ENCODE results near the gene SPINK4. TPM values are rescaled to one million over a fixed set of nuclear protein-coding genes. Genes with fewer than 3 reads are reported as not detected.

The SPINK4 gene
- total and polyA plus RNA-seq, 4 donors, result 0.70 TPM; not detected in 3

DNA sequence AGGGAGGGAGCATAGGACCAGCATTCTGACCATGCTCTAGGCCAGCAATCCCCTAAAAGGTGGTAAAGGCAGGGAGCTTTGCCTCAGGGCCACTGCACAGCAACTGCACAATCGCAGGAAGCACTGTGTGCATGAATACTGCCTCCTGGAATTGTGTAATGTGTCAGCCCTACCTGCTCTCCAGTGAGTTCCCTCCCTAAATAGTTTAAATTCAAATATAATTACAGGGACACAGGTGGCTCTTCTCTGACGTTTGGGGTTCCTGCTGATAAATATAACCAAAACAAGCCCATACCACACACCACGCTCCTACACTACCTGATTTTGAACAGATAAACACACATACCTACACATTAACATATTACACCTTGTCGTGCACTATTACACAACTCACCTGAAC lies 15.5 kb downstream of the SPINK4 start (continued):
- TF ChIP-seq NR2F2 (IDR thresholded peaks at IDR 0.05), result no peak
- TF ChIP-seq, protein P1, sequence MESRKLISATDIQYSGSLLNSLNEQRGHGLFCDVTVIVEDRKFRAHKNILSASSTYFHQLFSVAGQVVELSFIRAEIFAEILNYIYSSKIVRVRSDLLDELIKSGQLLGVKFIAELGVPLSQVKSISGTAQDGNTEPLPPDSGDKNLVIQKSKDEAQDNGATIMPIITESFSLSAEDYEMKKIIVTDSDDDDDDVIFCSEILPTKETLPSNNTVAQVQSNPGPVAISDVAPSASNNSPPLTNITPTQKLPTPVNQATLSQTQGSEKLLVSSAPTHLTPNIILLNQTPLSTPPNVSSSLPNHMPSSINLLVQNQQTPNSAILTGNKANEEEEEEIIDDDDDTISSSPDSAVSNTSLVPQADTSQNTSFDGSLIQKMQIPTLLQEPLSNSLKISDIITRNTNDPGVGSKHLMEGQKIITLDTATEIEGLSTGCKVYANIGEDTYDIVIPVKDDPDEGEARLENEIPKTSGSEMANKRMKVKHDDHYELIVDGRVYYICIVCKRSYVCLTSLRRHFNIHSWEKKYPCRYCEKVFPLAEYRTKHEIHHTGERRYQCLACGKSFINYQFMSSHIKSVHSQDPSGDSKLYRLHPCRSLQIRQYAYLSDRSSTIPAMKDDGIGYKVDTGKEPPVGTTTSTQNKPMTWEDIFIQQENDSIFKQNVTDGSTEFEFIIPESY (IDR thresholded peaks at IDR 0.05), result no peak

DNA sequence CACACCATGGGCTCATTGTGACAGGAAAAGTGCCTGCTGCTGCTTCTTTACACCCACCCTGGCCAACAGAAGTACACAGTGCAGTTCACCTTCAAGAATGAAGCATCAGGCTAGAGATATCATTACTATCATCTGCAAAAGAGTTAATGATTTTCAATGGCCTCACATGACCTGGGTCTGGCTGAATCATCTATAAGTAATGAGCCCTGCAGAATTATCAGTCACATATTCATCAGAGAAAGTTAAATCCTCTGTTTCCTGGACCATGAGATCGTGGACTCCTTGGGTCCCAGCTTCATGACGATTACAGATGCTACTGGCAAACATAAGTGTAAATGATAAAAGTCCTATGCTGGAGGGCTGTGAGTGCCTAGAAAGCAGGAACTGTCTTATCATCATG lies 16.3 kb downstream of the SPINK4 start:
- Histone ChIP-seq H3K27me3 (ENCODE audit: control insufficient read depth in 4 of 4, insufficient read depth in 4 of 4, low read length in 3 of 4) (no peaks in the 10 kb centered on the region), H3K4me3 (ENCODE audit: low read depth in 1 of 3, low read length in 3 of 3) (no peak overlapping the region), H3K36me3 (ENCODE audit: control insufficient read depth in 4 of 4, insufficient read depth in 3 of 4, low read depth in 1 of 4, low read length in 3 of 4) (peaks cover 9 to 78% (median 61%) of the 10 kb centered on the region in 4 donors), H3K4me1 (ENCODE audit: control insufficient read depth in 4 of 4, insufficient read depth in 4 of 4, low read length in 3 of 4) (no peaks in the 10 kb centered on the region), H3K9ac (ENCODE audit: low read depth in 1 of 2, low read length in 2 of 2) (no peak overlapping the region), H3K9me3 (ENCODE audit: control insufficient read depth in 4 of 4, low read length in 3 of 4) (no peaks in the 10 kb centered on the region), H3K27ac (ENCODE audit: low read depth in 1 of 2, low read length in 2 of 2) (no peak overlapping the region)
- TF ChIP-seq YY1 (IDR thresholded peaks at IDR 0.05) (no peak), RAD21 (IDR thresholded peaks at IDR 0.05) (no peak), NR2F2 (IDR thresholded peaks at IDR 0.05) (no peak)
- TF ChIP-seq, protein P1 (IDR thresholded peaks at IDR 0.05), result no peak
- WGBS, result 93% methylated on average over 2 of the region's 2 CpGs
- DNase-seq (ENCODE audit: low spot score), result no peak

DNA sequence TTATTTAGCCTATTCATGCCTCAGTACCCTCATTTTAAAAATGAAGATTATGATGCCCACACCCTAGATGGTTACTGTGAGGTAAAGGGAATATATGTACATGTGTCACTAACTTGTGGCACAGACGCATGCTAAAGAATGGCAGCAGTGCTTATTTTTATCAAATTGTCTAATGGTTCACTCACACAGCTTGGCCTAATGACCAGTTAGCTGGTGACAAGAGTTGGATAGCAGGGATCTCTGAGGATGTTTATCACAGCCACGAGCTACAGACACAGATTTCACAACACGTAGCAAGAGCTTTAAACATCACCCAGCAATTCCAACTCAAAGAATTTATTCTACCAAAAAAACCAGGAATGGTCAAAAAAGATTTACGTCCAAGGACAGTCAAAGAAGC lies 17.3 kb downstream of the SPINK4 start:
- Histone ChIP-seq H3K9ac (ENCODE audit: low read depth in 1 of 2, low read length in 2 of 2) (no peak overlapping the region), H3K9me3 (ENCODE audit: control insufficient read depth in 4 of 4, low read length in 3 of 4) (no peaks in the 10 kb centered on the region), H3K27ac (ENCODE audit: low read depth in 1 of 2, low read length in 2 of 2) (no peak overlapping the region), H3K4me1 (ENCODE audit: control insufficient read depth in 4 of 4, insufficient read depth in 4 of 4, low read length in 3 of 4) (no peaks in the 10 kb centered on the region), H3K4me3 (ENCODE audit: low read depth in 1 of 3, low read length in 3 of 3) (no peak overlapping the region), H3K27me3 (ENCODE audit: control insufficient read depth in 4 of 4, insufficient read depth in 4 of 4, low read length in 3 of 4) (no peaks in the 10 kb centered on the region), H3K36me3 (ENCODE audit: control insufficient read depth in 4 of 4, insufficient read depth in 3 of 4, low read depth in 1 of 4, low read length in 3 of 4) (peaks cover 11 to 82% (median 67%) of the 10 kb centered on the region in 4 donors)
- WGBS, result 93% methylated on average over 4 of the region's 4 CpGs
- DNase-seq (ENCODE audit: low spot score), result no peak
- TF ChIP-seq RXRA (IDR thresholded peaks at IDR 0.05) (no peak), EGR1 (IDR thresholded peaks at IDR 0.05; ENCODE audit: low read depth in 2 of 2) (no peak), GABPA (IDR thresholded peaks at IDR 0.05 in 1 of 2, conservative IDR thresholded peaks at IDR 0.05 in 1 of 2) (no peak), NR2F2 (IDR thresholded peaks at IDR 0.05) (no peak), FOXA2 (IDR thresholded peaks at IDR 0.05) (no peak), HNF4A (conservative IDR thresholded peaks at IDR 0.05) (no peak), FOXA1 (IDR thresholded peaks at IDR 0.05) (no peak)
- TF ChIP-seq, protein P2, sequence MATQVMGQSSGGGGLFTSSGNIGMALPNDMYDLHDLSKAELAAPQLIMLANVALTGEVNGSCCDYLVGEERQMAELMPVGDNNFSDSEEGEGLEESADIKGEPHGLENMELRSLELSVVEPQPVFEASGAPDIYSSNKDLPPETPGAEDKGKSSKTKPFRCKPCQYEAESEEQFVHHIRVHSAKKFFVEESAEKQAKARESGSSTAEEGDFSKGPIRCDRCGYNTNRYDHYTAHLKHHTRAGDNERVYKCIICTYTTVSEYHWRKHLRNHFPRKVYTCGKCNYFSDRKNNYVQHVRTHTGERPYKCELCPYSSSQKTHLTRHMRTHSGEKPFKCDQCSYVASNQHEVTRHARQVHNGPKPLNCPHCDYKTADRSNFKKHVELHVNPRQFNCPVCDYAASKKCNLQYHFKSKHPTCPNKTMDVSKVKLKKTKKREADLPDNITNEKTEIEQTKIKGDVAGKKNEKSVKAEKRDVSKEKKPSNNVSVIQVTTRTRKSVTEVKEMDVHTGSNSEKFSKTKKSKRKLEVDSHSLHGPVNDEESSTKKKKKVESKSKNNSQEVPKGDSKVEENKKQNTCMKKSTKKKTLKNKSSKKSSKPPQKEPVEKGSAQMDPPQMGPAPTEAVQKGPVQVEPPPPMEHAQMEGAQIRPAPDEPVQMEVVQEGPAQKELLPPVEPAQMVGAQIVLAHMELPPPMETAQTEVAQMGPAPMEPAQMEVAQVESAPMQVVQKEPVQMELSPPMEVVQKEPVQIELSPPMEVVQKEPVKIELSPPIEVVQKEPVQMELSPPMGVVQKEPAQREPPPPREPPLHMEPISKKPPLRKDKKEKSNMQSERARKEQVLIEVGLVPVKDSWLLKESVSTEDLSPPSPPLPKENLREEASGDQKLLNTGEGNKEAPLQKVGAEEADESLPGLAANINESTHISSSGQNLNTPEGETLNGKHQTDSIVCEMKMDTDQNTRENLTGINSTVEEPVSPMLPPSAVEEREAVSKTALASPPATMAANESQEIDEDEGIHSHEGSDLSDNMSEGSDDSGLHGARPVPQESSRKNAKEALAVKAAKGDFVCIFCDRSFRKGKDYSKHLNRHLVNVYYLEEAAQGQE (IDR thresholded peaks at IDR 0.05), result no peak
- TF ChIP-seq, protein P3, sequence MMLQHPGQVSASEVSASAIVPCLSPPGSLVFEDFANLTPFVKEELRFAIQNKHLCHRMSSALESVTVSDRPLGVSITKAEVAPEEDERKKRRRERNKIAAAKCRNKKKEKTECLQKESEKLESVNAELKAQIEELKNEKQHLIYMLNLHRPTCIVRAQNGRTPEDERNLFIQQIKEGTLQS (IDR thresholded peaks at IDR 0.05), result no peak
- TF ChIP-seq, protein P4, sequence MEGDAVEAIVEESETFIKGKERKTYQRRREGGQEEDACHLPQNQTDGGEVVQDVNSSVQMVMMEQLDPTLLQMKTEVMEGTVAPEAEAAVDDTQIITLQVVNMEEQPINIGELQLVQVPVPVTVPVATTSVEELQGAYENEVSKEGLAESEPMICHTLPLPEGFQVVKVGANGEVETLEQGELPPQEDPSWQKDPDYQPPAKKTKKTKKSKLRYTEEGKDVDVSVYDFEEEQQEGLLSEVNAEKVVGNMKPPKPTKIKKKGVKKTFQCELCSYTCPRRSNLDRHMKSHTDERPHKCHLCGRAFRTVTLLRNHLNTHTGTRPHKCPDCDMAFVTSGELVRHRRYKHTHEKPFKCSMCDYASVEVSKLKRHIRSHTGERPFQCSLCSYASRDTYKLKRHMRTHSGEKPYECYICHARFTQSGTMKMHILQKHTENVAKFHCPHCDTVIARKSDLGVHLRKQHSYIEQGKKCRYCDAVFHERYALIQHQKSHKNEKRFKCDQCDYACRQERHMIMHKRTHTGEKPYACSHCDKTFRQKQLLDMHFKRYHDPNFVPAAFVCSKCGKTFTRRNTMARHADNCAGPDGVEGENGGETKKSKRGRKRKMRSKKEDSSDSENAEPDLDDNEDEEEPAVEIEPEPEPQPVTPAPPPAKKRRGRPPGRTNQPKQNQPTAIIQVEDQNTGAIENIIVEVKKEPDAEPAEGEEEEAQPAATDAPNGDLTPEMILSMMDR (IDR thresholded peaks at IDR 0.05; ENCODE audit: low read depth, low read length, missing input control), result no peak
